ENCODE measurements around the gene MKKS.

DNA sequence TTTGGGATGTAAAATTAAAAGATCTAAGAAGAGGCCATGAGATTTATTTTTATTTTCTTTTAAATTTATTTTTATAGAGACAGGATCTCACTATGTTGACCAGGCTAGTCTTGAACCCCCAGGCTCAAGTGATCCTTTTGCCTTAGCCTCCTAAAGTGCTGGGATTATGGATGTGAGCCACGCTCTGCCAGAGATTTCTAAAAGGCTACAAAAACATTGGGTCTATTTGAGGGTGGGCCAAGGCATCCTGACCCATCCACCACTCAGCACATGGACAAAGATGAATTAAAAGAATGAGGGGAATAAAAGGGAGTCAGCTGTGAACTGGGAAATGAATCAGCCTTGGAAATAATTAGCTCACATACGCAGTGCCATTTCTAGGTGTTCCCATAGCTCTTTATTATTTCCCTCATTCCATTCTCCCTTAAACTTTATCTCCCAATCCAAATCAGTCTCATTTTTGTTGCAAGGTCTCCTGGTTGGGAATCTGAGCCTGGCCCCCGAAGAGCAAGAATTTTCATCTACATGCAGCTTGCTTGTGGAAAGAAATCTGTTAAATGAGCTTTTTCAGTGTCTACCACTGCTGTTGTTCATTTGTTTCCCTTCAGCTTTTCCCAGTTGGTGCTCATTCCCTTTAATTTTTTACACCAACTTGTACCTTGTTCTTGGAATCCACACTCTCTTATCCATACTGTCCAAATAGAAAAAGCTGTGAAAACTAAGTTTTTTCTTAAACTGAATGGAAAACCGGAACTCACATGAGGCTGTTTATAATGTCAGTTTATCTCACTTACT lies 66.9 kb downstream of the MKKS start:
- TF ChIP-seq, protein P1, sequence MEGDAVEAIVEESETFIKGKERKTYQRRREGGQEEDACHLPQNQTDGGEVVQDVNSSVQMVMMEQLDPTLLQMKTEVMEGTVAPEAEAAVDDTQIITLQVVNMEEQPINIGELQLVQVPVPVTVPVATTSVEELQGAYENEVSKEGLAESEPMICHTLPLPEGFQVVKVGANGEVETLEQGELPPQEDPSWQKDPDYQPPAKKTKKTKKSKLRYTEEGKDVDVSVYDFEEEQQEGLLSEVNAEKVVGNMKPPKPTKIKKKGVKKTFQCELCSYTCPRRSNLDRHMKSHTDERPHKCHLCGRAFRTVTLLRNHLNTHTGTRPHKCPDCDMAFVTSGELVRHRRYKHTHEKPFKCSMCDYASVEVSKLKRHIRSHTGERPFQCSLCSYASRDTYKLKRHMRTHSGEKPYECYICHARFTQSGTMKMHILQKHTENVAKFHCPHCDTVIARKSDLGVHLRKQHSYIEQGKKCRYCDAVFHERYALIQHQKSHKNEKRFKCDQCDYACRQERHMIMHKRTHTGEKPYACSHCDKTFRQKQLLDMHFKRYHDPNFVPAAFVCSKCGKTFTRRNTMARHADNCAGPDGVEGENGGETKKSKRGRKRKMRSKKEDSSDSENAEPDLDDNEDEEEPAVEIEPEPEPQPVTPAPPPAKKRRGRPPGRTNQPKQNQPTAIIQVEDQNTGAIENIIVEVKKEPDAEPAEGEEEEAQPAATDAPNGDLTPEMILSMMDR (IDR thresholded peaks at IDR 0.05), result no peak
- TF ChIP-seq EP300 (IDR thresholded peaks at IDR 0.05) (no peak), POLR2A (IDR thresholded peaks at IDR 0.05) (no peak)
